Stimulated activated naive CD8-positive, alpha-beta T cell treated with anti-CD3 and anti-CD28 coated beads, Interleukin-15, Interleukin-2, amounts not matched to agents 100 U/mL and 50 U/mL, for 24 hours (primary cell): Measurements from ENCODE around the gene ABCA3.
"Not testable (repeated sequence)": the region's sequence is repeated elsewhere in the genome, so short reads cannot be mapped to it uniquely, and the experiment has no call there.

Experiments
- ATAC-seq: fragments of 150-1000 bp; cut with Tn5 transposase; one replicate; pipeline ENCODE4 v1.10.0; 2021
- DNase-seq: peaks from one replicate; pipeline ENCODE4 v3.0.0; 2021

Gene ABCA3

DNA sequence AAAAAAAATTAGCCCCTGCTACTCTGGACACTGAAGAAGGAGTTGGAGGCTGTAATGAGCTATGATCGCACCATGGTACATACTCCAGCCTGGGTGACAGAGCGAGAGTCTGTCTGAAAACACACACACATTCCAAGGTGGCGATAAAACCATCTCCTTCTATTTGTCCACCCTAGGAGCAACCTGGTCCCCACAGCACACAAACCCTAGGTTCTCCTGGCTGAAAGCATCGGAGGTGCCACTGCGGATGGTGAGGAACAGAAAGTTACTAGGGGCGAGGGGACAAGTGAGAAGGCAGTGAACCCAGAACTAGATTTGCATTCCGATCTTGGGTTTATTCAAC, 87.8 kb downstream of the ABCA3 start:
- no peak for ATAC-seq
- DNase-seq, result no peak

- peak; percentile 92 for DNase-seq
- peak; percentile 90 for ATAC-seq
Measured at GRCh38 chr16:2251296-2252111, 89.0 kb downstream of the ABCA3 start, which contains the start of gene ECI1. ECI1 (minus strand) TSS chr16:2251587; CDS start chr16:2251566, 21 bp downstream.

- DNase-seq, result peak; percentile 48
- ATAC-seq, result peak; percentile 1
Measured at GRCh38 chr16:2250652-2251295, 89.8 kb downstream of the ABCA3 start.

- DNase-seq (no peak), ATAC-seq (no peak)
Measured at GRCh38 chr16:2246301-2246885, 94.1 kb downstream of the ABCA3 start.

DNA sequence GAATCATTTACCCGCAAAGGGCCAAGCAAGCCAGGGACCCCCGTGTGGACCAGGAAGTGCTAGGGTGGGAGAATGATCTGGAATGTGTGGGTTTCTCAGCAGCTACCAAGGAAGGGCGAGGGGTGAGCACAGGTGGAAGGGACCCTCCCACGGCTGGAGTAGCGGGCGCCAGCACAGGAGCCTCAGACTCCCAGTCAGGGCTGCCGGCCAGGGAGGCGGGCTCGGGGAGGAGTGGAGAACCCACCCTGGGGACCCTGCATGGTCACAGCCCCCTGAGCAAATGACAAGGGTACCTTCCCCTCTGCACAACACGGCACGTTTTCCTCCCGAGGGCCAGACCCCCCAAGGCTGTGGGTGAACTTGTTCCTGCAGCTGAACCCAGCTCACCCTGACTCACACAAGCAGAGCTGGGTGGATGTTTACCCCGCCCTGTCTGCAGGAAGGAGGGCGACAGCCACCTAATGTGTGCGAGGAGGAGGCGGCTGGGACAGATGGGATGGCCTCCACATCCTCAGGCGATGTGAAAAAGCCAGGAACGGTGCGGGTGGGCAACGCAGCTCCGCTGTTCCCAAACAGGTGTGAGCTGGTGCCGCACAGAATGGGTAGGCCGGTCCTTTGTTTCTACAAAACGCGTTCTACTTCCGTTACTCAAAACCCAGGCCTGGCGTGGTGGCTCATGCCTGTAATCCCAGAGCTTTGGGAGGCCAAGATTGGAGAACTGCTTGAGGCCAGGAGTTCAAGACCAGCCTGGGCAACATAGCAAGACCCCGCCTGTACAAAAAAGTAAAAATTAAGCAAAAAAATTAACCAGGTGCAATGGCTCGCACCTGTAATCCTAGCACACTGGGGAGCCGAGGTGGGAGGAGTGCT, 95.4 kb downstream of the ABCA3 start:
- DNase-seq (no peak), ATAC-seq (no peak)

GRCh38 chr16:2244301-2244700, 96.2 kb downstream of the ABCA3 start:
- no peak for ATAC-seq
- no peak for DNase-seq

- no peak for ATAC-seq
- DNase-seq, result no peak
Measured at GRCh38 chr16:2243781-2244180, 96.7 kb downstream of the ABCA3 start.

GRCh38 chr16:2243031-2243528, 97.4 kb downstream of the ABCA3 start:
- ATAC-seq (no peak), DNase-seq (no peak)

DNA sequence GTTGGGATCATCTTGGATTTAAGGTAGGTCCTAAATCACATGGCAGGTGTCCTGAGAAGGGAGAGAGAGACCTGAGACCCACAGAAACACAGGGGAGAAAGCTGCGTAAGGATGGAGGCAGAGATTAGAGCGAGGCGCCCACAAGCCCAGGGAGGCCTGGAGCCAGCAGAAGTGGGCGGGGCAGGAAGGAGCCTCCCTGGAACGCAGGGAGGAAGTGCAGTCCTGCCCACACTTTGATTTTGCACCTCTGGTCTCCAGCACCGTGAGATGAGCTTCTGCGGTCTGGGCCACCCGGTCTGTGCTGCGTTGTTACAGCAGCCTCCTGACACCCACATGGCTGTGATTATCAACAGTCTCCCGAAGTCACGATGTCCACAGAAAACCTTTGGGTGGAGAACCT, 97.9 kb downstream of the ABCA3 start:
- DNase-seq (no peak), ATAC-seq (no peak)

DNA sequence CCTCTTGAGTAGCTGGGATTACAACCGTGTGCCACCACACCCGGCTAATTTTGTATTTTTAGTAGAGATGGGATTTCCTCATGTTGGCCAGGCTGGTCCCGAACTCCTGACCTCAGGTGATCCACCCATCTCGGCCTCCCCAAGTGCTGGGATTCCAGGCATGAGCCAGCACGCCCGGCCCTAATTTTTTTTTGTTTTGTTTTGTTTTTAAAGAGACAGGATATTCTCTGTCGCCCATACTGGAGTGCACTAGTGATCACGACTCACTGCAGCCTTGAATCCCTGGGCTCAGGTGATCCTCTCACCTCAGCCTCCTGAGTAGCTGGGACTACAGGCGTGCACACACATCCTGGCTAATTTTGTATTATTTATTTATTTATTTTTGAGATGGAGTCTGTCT, 100.2 kb downstream of the ABCA3 start:
- ATAC-seq, DNase-seq: not testable (repeated sequence)

DNA sequence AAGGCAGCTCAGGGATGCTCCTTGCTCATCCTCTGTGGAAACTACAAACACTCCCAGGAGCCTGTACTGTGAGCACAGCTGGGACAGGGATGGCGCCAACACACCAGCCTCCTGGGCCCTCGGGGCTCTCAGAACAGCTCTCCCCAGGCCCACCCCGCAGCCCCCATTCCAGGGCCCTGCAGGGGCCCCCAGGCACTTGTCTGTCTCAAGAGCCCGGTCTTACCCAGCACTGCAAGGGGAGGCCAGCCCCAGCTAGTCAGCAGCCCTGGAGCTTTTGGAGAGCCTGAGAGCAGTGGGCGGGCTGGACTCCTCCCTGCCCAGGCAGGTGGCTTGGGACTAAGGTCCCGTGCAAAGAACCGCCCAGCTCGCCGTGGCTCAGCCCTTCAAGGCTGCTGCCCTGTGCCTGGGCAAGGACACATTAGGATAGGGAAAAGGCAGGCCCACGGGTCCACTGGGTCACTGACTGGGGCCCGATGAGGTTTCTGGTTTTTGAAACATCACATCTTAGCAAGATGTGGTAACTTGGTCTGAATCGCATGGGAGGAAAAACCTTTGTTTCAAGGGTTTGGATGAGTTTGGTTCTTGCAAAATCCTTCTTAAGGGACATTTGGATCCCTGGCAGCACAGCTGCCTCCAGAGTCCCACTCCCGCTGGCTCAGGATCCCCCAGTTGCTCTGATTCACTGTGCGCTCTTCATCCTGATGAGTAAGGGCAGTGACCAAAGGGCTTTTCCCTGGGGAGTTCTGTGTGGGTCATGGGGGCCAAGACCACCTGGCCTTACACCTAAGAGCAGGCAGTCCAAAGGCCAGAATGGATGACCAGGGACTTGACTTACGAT, 101.5 kb downstream of the ABCA3 start:
- peak; percentile 4 for ATAC-seq

GRCh38 chr16:2238150-2238837, 102.2 kb downstream of the ABCA3 start:
- ATAC-seq (peak; percentile 2), DNase-seq (no peak)

More for the DNA sequence above, 101.5 kb downstream of the ABCA3 start:
- DNase-seq, result no peak

- no peak for DNase-seq
- ATAC-seq, result no peak
Measured at GRCh38 chr16:2237493-2238149, 102.9 kb downstream of the ABCA3 start.

DNA sequence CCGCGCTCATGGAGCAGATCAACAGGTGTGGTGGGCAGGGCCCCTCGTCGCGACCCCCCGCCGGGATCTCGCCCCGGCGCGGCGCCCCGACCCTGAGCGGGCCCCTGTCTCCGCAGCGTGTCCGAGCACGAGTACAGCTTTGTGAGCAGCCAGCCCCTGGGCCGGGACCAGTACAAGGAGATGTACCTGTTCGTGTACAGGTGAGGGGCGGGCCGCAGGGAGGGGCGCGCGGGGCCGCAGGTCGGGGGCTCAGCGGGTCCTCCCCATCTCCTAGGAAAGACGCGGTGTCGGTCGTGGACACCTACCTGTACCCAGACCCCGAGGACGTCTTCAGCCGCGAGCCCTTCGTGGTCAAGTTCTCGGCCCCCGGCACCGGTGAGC, 103.4 kb downstream of the ABCA3 start:
- no peak for DNase-seq
- ATAC-seq, result no peak

DNA sequence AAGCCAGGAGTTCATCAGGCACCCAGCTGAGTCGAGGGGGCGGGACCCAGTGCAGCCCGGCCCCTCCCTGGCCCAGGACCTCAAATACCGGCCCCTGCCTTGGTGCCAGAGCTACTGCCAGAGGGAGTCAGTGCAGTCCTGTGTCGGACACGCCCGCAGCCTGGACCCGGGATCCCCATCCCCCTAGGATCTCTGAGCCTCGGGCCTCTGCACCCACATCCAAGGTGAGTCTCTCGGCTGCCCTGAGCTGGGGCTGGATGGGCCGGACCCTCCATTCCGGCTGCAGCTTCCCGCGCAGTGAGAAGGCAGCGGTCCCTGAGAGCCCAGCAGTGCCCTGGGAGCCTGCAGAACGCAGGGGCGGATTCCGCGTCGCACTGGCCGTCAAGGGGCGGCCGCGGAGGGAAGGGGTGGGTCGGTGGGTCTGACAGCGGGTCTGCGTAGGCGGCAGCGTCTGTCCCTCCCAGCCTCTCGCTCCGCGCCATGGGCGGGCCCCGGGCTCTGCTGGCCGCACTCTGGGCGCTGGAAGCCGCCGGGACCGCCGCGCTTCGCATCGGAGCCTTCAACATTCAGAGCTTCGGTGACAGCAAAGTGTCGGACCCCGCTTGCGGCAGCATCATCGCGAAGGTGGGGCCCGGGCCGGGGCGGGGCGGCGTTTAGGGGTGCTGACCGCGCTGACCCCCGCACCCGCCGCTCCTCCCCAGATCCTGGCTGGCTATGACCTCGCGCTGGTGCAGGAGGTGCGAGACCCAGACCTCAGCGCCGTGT, 104.0 kb downstream of the ABCA3 start, which contains the start of gene DNASE1L2:
Gene DNASE1L2, plus strand, starts transcription at position 108 of the 765 bp plus-strand sequence. Its CDS starts 373 bp downstream, at position 481.
- DNase-seq (no peak), ATAC-seq (no peak)

DNA sequence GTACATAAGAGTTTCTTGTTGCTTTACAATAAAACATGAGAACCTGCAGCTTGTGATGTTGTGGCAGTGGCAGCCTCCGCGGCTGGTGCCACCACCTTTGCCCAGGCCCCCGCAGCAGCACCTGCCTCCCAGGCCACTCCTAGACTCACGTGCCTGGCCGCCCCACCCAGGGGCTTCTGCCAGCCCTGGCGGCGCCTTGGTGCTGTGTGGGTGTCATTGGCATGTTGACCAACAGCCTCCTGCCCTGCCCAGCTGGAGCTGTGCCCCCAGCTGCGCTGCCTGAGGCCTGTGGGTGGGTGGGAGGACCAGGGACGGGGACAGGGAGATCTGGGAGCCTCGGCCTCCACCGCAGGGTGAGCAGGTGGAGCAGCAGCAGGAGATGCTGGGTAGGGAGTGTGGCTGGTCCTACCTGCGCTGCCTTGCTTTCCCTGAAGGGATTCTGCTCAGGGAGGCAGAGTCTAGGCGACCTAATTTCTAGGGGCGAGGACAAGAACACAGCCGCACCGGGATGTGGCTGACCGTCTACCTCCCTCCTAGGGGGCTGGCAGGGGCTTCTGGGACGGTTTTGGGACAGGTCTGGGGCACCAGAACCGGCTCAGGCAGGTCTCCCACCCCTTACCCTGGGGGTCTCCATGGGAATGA, 104.7 kb downstream of the ABCA3 start:
- no peak for DNase-seq
- no peak for ATAC-seq

DNA sequence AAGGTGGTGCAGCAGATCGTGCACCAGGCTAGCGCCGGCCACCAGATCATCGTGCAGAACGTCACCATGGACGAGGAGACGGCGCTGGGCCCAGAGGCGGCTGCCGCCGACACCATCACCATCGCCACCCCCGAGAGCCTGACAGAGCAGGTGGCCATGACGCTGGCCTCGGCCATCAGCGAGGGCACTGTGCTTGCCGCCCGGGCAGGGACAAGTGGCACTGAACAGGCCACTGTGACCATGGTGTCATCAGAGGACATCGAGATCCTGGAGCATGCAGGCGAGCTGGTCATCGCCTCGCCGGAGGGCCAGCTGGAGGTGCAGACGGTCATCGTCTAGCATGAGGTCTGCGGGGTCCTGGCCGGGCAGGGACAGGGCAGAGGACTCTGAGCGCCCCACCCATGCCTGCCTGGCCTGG, 105.3 kb downstream of the ABCA3 start:
- ATAC-seq (no peak), DNase-seq (no peak)

- no peak for DNase-seq
- ATAC-seq, result no peak
Measured at GRCh38 chr16:2234813-2235170, 105.7 kb downstream of the ABCA3 start.
